IPS-NIHi7 (cell line): ENCODE measurements around the gene ZSWIM9.

Source experiments
- DNase-seq: peaks from one replicate; pipeline ENCODE4 v3.0.0; 2012; ENCODE audit warnings: mixed read lengths; ENCODE audit errors: extremely low spot score

Gene ZSWIM9

GRCh38 chr19:48169939-48170803 is at the start of gene ZSWIM9, which contains the start of gene LIG1:
ZSWIM9 (plus strand) TSS chr19:48170680; CDS start chr19:48171803, 1,123 bp downstream.
LIG1 (minus strand) TSS chr19:48170344; CDS start chr19:48165566, 4,778 bp downstream.
- peak; percentile 98 for DNase-seq

GRCh38 chr19:48121066-48121465 is 49.4 kb upstream of the ZSWIM9 start:
- DNase-seq, result no peak

GRCh38 chr19:48121909-48122371 is 48.5 kb upstream of the ZSWIM9 start:
- no peak for DNase-seq

- no peak for DNase-seq
These were observed 48.1 kb upstream of the ZSWIM9 start for GRCh38 chr19:48122421-48122820.

GRCh38 chr19:48123907-48124651 is 46.4 kb upstream of the ZSWIM9 start:
- DNase-seq, result no peak

GRCh38 chr19:48127561-48127960 is 42.9 kb upstream of the ZSWIM9 start:
- no peak for DNase-seq

- no peak for DNase-seq
These were observed 37.4 kb upstream of the ZSWIM9 start for GRCh38 chr19:48133094-48133493.

GRCh38 chr19:48135411-48135810 is 35.1 kb upstream of the ZSWIM9 start:
- DNase-seq, result peak; percentile 56

- no peak for DNase-seq
These were observed 33.9 kb upstream of the ZSWIM9 start for GRCh38 chr19:48136547-48136946.

GRCh38 chr19:48137411-48137810 is 33.1 kb upstream of the ZSWIM9 start:
- DNase-seq, result no peak

- DNase-seq, result no peak
These were observed 31.4 kb upstream of the ZSWIM9 start for GRCh38 chr19:48139053-48139452.

GRCh38 chr19:48147597-48148175 is 22.8 kb upstream of the ZSWIM9 start:
- no peak for DNase-seq

- no peak for DNase-seq
These were observed 21.9 kb upstream of the ZSWIM9 start for GRCh38 chr19:48148576-48148975.

GRCh38 chr19:48149430-48149829 is 21.1 kb upstream of the ZSWIM9 start:
- no peak for DNase-seq

GRCh38 chr19:48152551-48152950 is 17.9 kb upstream of the ZSWIM9 start:
- DNase-seq, result peak; percentile 83

- DNase-seq, result no peak
These were observed 16.5 kb upstream of the ZSWIM9 start for GRCh38 chr19:48154003-48154402.

GRCh38 chr19:48158210-48158790 is 12.2 kb upstream of the ZSWIM9 start:
- DNase-seq, result no peak

- no peak for DNase-seq
These were observed 1.8 kb upstream of the ZSWIM9 start for GRCh38 chr19:48168689-48169088.

- DNase-seq, result peak; percentile 97
These were observed 922 bp upstream of the ZSWIM9 start for GRCh38 chr19:48169578-48169938.

GRCh38 chr19:48170817-48171347 is 402 bp downstream of the ZSWIM9 start:
- DNase-seq, result no peak

- DNase-seq, result no peak
These were observed 1.2 kb downstream of the ZSWIM9 start for GRCh38 chr19:48171710-48172109.
